Neuronal stem cell (in vitro differentiated cells): ENCODE measurements around the gene GAS6.

ENCODE experiments used
- DNase-seq: peaks from one replicate; pipeline ENCODE4 v3.0.0-alpha.2; 2013; ENCODE audit warnings: low spot score
- H2AFZ ChIP-seq: one replicate; pipeline ENCODE4 v1.6.1; 2013; ENCODE audit warnings: mild to moderate bottlenecking, low read length, inconsistent platforms
- H2AK5ac ChIP-seq: 2 replicates; pipeline ENCODE4 v1.6.1; 2013; ENCODE audit warnings: low read depth, mild to moderate bottlenecking, inconsistent platforms, low read length, moderate library complexity, mixed read lengths
- H2BK120ac ChIP-seq: 2 replicates; pipeline ENCODE4 v1.6.1; 2013; ENCODE audit warnings: low read depth, mild to moderate bottlenecking, inconsistent platforms, low read length, moderate library complexity, mixed read lengths
- H2BK12ac ChIP-seq: one replicate; pipeline ENCODE4 v1.6.1; 2013; ENCODE audit warnings: low read length, inconsistent platforms
- H2BK15ac ChIP-seq: 2 replicates; pipeline ENCODE4 v1.6.1; 2013; ENCODE audit warnings: mild to moderate bottlenecking, low read length, inconsistent platforms, mixed read lengths
- H2BK5ac ChIP-seq: one replicate; pipeline ENCODE4 v1.6.1; 2013; ENCODE audit warnings: inconsistent platforms, mild to moderate bottlenecking, low read length, moderate library complexity
- H3K14ac ChIP-seq: one replicate; pipeline ENCODE4 v1.6.1; 2013; ENCODE audit warnings: low read length, inconsistent platforms
- H3K18ac ChIP-seq: 2 replicates; pipeline ENCODE4 v1.6.1; 2013; ENCODE audit warnings: low read length, inconsistent platforms
- H3K23ac ChIP-seq: 2 replicates; pipeline ENCODE4 v1.6.1; 2013; ENCODE audit warnings: low read depth, mild to moderate bottlenecking, mixed read lengths, low read length, inconsistent platforms; ENCODE audit not compliant: poor library complexity
- H3K27ac ChIP-seq: replicated peaks from 3 replicates; pipeline ENCODE4 v1.5.1; 2013; ENCODE audit warnings: low read length, inconsistent platforms
- H3K27me3 ChIP-seq, 3 experiments: 2 replicates each; pipeline ENCODE4 v1.6.1; 2013; ENCODE audit warnings: low read length in 3 of 3, mild to moderate bottlenecking in 2 of 3, inconsistent platforms in 1 of 3, low read depth in 1 of 3, mixed read lengths in 1 of 3, moderate library complexity in 1 of 3; ENCODE audit not compliant: control insufficient read depth in 3 of 3, insufficient read depth in 3 of 3
- H3K36me3 ChIP-seq, 2 donors: replicated peaks in 1 of 2; 2 replicates each; pipeline ENCODE4 v1.6.1; 2013; ENCODE audit warnings: low read length in 2 of 2; ENCODE audit not compliant: control insufficient read depth in 2 of 2, insufficient read depth in 2 of 2
- H3K4ac ChIP-seq: 2 replicates; pipeline ENCODE4 v1.6.1; 2013; ENCODE audit warnings: inconsistent platforms, mild to moderate bottlenecking, low read length, moderate library complexity
- H3K4me1 ChIP-seq, 2 donors: 1 replicate in 1 of 2; 2 replicates in 1 of 2; pipeline ENCODE4 v1.6.1; 2013; ENCODE audit warnings: low read length in 2 of 2, low read depth in 1 of 2; ENCODE audit not compliant: control insufficient read depth in 2 of 2, insufficient read depth in 1 of 2
- H3K4me2 ChIP-seq: one replicate; pipeline ENCODE4 v1.6.1; 2013; ENCODE audit warnings: mild to moderate bottlenecking, low read length, inconsistent platforms; ENCODE audit not compliant: insufficient read depth, poor library complexity, severe bottlenecking
- H3K4me3 ChIP-seq, 2 donors: 2 replicates each; pipeline ENCODE4 v1.5.1; 2013; ENCODE audit warnings: low read length in 2 of 2, mild to moderate bottlenecking in 2 of 2, inconsistent platforms in 1 of 2, moderate library complexity in 1 of 2
- H3K79me1 ChIP-seq: one replicate; pipeline ENCODE4 v1.6.1; 2013; ENCODE audit warnings: low read depth, mild to moderate bottlenecking, inconsistent platforms, low read length, moderate library complexity
- H3K9ac ChIP-seq: one replicate; pipeline ENCODE4 v1.6.1; 2013; ENCODE audit warnings: mild to moderate bottlenecking, low read depth, low read length, inconsistent platforms; ENCODE audit not compliant: poor library complexity
- H3K9me3 ChIP-seq, 2 donors: replicated peaks in 1 of 2; 2 replicates each; pipeline versions ENCODE3 to v1.6.1; 2013; ENCODE audit warnings: low read length in 2 of 2, mild to moderate bottlenecking in 2 of 2, inconsistent platforms in 1 of 2, low read depth in 1 of 2, mixed read lengths in 1 of 2, moderate library complexity in 1 of 2; ENCODE audit not compliant: control insufficient read depth in 2 of 2, insufficient read depth in 1 of 2
- H4K8ac ChIP-seq: one replicate; pipeline ENCODE4 v1.6.1; 2013; ENCODE audit warnings: low read depth, mild to moderate bottlenecking, inconsistent platforms, low read length, moderate library complexity
- H4K91ac ChIP-seq: one replicate; pipeline ENCODE4 v1.6.1; 2013; ENCODE audit warnings: low read length, low read depth, mild to moderate bottlenecking, inconsistent platforms; ENCODE audit not compliant: poor library complexity
- WGBS, 2 donors: extraction: QIAGEN DNeasy Blood & Tissue Kit; methylation state at CpG; one replicate each; pipeline ENCODE4 v1.1.7; 2013; ENCODE audit warnings: missing lambda C conversion rate in 2 of 2, mixed read lengths in 1 of 2; ENCODE audit not compliant: insufficient read length in 2 of 2, insufficient replicate concordance in 1 of 2; ENCODE audit errors: extremely low coverage in 2 of 2; 5-methylcytosine and 5-hydroxymethylcytosine counted together

GAS6 gene

DNA sequence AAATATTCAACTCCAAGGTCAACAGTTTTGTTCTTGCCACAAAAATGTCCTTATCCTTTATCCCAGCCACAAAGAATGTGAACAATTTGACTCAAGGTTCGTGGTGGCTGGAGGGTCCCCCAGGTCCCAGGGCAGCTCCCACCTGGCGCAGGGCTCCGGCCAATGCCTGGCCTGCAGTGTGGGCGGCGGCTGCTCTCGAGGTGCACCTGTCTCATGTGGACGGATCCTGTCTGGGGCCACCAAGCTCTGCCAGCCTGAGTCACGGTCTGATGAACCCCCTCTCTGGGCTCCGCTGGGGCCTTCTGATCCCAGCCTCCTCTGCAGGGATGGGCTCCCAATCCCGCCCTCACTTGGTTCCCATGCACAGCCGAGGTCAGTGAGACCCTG is 49.4 kb downstream of the GAS6 start:
- Histone ChIP-seq H2AFZ (no peak overlapping the region), H2BK15ac (no peak overlapping the region), H3K9me3 (peaks cover 0 to 6% of the 10 kb centered on the region in 2 donors), H3K18ac (peak overlapping the region; percentile 38), H4K91ac (no peak overlapping the region), H3K4me1 (peaks cover 2 to 5% of the 10 kb centered on the region in 2 donors), H3K4me2 (no peak overlapping the region), H4K8ac (no peak overlapping the region), H2BK12ac (no peak overlapping the region), H3K36me3 (no peaks in the 10 kb centered on the region), H3K27me3 (no peaks in the 10 kb centered on the region), H3K4me3 (no peak overlapping the region), H3K27ac (no peak overlapping the region), H2BK5ac (peak overlapping the region; percentile 22), H3K14ac (no peak overlapping the region), H3K23ac (no peak overlapping the region), H3K9ac (no peak overlapping the region), H3K4ac (no peak overlapping the region), H3K79me1 (peaks cover 6% of the 10 kb centered on the region), H2BK120ac (no peak overlapping the region), H2AK5ac (peak overlapping the region; percentile 63)
- no CpG with 5 or more reads among the region's 11 CpGs for WGBS, 2 donors
- DNase-seq: no peak

DNA sequence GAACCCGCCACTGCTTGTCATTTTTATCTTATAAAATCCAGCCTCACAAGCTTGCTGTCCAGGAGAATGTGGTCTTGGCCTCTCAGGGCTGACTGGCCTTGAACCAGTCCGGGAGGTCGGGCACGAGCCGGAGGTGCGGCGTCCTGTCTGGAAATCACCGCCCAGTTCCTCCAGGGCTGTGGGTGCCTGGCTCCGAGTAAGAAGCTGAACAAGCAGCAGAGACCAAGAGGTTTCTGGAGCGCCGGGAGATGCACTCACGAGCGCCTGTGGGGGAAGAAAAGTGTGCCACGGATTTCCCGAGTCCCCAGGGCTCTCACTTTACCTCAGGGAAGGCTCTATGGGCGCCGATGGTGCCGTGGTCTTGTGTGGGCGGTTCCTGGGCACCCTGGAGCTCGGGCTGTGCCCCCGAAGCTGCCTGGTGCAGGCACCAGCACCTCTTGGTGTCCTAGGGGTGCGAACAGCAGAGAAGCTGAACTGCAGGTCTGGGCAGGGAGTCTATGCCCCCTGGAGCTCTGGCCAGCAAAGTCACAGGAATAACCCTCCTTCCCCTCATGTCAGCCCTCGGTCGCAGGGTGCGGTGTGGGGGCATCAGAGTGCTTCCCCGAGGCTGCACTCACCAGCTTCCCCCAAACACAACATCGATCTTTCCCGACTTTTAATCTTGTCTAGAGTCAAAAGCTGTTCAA is 50.0 kb downstream of the GAS6 start:
- H3K18ac ChIP-seq: no peak overlapping the region
- H2AK5ac ChIP-seq: peak overlapping the region; percentile 63
- H3K9ac ChIP-seq: no peak overlapping the region
- no peak overlapping the region for H2BK12ac ChIP-seq
- no peak overlapping the region for H3K23ac ChIP-seq
- H3K27me3 ChIP-seq: no peaks in the 10 kb centered on the region
- no peak overlapping the region for H3K4me3 ChIP-seq
- H3K79me1 ChIP-seq: peaks cover 6% of the 10 kb centered on the region
- H3K4me1 ChIP-seq: peaks cover 2 to 5% of the 10 kb centered on the region in 2 donors
- no peak overlapping the region for H3K4ac ChIP-seq
- WGBS, 2 donors: no CpG with 5 or more reads among the region's 28 CpGs
- H3K14ac ChIP-seq: no peak overlapping the region
- no peaks in the 10 kb centered on the region for H3K36me3 ChIP-seq
- no peak overlapping the region for H2BK15ac ChIP-seq
- no peak overlapping the region for H2BK120ac ChIP-seq
- no peak overlapping the region for H2AFZ ChIP-seq
- peaks cover 0 to 6% of the 10 kb centered on the region in 2 donors for H3K9me3 ChIP-seq
- no peak overlapping the region for H3K27ac ChIP-seq
- DNase-seq: no peak
- no peak overlapping the region for H4K8ac ChIP-seq
- H3K4me2 ChIP-seq: no peak overlapping the region
- H2BK5ac ChIP-seq: no peak overlapping the region
- H4K91ac ChIP-seq: no peak overlapping the region

DNA sequence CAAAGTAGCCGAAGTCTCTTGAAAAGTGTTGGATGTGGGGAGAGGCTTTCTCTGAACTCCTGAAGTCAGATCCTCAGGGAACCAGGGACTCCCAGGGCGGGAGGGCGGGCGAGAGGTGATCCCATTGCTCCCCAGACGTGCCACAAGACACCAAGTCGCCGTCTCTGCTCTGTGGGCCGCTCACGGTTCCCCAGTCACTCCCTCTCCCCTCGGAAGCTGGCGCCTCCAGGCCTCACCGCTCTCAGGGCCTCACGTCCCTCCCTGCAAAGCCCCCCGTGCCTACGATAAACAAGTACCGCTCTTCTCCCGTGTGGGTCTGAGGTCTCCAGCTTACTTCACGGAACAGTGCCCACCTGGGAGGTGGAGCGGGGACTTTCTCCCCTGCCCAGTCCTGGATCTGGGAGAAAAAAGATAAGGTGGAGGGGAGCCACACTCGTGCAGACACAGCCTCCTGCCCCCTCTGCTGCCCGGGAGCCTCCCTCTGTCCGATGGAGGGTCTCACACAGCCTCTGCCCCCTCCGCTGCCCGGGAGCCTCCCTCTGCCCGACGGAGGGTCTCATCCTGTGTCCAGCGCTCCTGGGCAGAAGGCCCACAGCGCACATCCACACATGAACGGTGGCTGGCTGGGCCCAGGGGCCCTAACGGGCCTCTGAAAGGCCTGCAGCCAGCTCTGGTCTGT is 50.7 kb downstream of the GAS6 start:
- H2AFZ ChIP-seq: no peak overlapping the region
- no peak overlapping the region for H2BK15ac ChIP-seq
- H3K27ac ChIP-seq: no peak overlapping the region
- no peak overlapping the region for H3K4me2 ChIP-seq
- H3K36me3 ChIP-seq: no peaks in the 10 kb centered on the region
- peaks cover 5 to 8% of the 10 kb centered on the region in 2 donors for H3K9me3 ChIP-seq
- peak overlapping the region; percentile 10 for H2BK12ac ChIP-seq
- H2AK5ac ChIP-seq: peak overlapping the region; percentile 46
- peaks cover 3% of the 10 kb centered on the region for H3K79me1 ChIP-seq
- no peaks in the 10 kb centered on the region for H3K27me3 ChIP-seq
- H3K4ac ChIP-seq: no peak overlapping the region
- H2BK120ac ChIP-seq: no peak overlapping the region
- no peak overlapping the region for H3K23ac ChIP-seq
- H3K4me1 ChIP-seq: peaks cover 2 to 5% of the 10 kb centered on the region in 2 donors
- no peak overlapping the region for H4K8ac ChIP-seq
- no CpG with 5 or more reads among the region's 30 CpGs for WGBS, 2 donors
- no peak overlapping the region for H4K91ac ChIP-seq
- peak overlapping the region; percentile 71 for H3K18ac ChIP-seq
- no peak for DNase-seq
- peak overlapping the region; percentile 21 for H3K14ac ChIP-seq
- H3K9ac ChIP-seq: no peak overlapping the region
- H3K4me3 ChIP-seq: no peak overlapping the region
- no peak overlapping the region for H2BK5ac ChIP-seq

DNA sequence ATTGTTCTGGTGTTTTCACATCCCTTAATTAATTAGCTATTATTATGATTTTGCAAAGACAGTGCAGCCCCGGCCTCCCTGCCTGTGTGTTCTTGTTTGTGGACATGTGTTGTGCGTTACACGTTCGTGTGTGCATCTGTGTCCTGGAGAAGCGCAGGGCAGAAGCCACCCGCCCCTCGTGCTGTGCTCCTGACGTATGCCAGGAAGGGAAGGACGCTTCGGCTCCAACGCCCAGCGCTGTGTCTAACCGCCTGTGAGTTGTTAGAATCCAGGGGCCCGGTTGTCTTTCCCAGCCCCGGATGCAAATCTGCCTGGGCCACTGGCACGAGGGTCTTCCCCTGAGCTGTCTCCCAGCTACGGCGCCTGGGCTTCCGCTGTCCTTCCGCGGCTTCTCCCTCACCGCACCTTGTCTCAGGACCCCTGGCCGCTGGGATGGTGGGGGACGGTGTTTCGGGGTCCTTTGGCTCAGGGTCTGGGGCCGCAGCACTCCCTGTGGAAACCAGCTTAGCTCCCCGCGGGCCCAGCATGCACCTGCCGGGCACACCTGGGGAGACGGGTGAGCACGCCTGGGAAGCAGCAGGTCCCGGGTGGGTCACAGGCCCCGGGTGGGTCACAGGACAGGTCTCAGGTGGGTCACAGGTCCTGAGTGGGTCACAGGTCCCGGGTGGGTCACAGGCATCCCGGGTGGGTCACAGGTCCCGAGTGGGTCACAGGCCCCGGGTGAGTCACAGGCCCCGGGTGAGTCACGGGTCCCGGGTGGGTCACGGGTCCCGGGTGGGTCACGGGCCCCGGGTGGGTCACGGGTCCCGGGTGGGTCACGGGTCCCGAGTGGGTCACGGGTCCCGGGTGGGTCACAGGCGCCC is 51.5 kb downstream of the GAS6 start:
- Histone ChIP-seq H3K4me2 (no peak overlapping the region), H2AFZ (no peak overlapping the region), H3K4me3 (no peak overlapping the region), H3K9me3 (peaks cover 11 to 13% of the 10 kb centered on the region in 2 donors), H2BK15ac (no peak overlapping the region), H3K14ac (peak overlapping the region; percentile 71), H4K91ac (no peak overlapping the region), H2BK120ac (no peak overlapping the region), H3K36me3 (no peaks in the 10 kb centered on the region), H2BK12ac (no peak overlapping the region), H3K27ac (no peak overlapping the region), H3K23ac (peak overlapping the region; percentile 55), H3K27me3 (no peaks in the 10 kb centered on the region), H3K18ac (no peak overlapping the region), H4K8ac (no peak overlapping the region), H3K4me1 (peaks cover under 1 to 5% of the 10 kb centered on the region in 2 donors), H3K79me1 (peaks cover 3% of the 10 kb centered on the region), H2BK5ac (no peak overlapping the region), H3K4ac (no peak overlapping the region), H2AK5ac (peak overlapping the region; percentile 63), H3K9ac (no peak overlapping the region)
- WGBS, 2 donors: no CpG with 5 or more reads among the region's 51 CpGs
- no peak for DNase-seq
